Loucy (cell line): Measurements from ENCODE around the gene LLGL2.

ENCODE experiments used
- H2AFZ ChIP-seq: fragments of 200-600 bp; sonication (generic); 2 replicates; pipeline ENCODE4 v1.6.0; 2016; ENCODE audit warnings: antibody characterized with exemption, mild to moderate bottlenecking, low read length, moderate library complexity
- H3F3A ChIP-seq: fragments of 200-600 bp; 2 replicates; pipeline ENCODE4 v1.6.0; 2016; ENCODE audit warnings: antibody characterized with exemption, low read depth, mild to moderate bottlenecking
- H3K27me3 ChIP-seq: fragments of 200-600 bp; sonication (generic); 2 replicates; pipeline ENCODE4 v1.6.1; 2014; ENCODE audit warnings: low read length, mild to moderate bottlenecking; ENCODE audit not compliant: insufficient read depth, poor library complexity, severe bottlenecking
- H3K36me3 ChIP-seq: fragments of 200-600 bp; sonication (generic); 2 replicates; pipeline ENCODE4 v1.6.1; 2016; ENCODE audit warnings: low read length; ENCODE audit not compliant: insufficient read depth
- H3K4me1 ChIP-seq: fragments of 200-600 bp; sonication (generic); 2 replicates; pipeline ENCODE4 v1.5.1; 2014; ENCODE audit warnings: low read length, mild to moderate bottlenecking; ENCODE audit not compliant: insufficient read depth, poor library complexity, severe bottlenecking
- H3K4me2 ChIP-seq: fragments of 200-600 bp; sonication (generic); 2 replicates; pipeline ENCODE4 v1.6.0; 2014; ENCODE audit warnings: antibody characterized with exemption, low read length, low read depth, mild to moderate bottlenecking; ENCODE audit not compliant: poor library complexity, severe bottlenecking
- H3K4me3 ChIP-seq: fragments of 200-600 bp; sonication (generic); 2 replicates; pipeline ENCODE4 v1.5.1; 2014; ENCODE audit warnings: low read length, mild to moderate bottlenecking, mixed read lengths; ENCODE audit not compliant: poor library complexity, severe bottlenecking
- H3K79me2 ChIP-seq: fragments of 200-600 bp; sonication (generic); 2 replicates; pipeline ENCODE4 v1.6.1; 2014; ENCODE audit warnings: low read length; ENCODE audit not compliant: insufficient read depth
- H3K9ac ChIP-seq: fragments of 200-600 bp; sonication (generic); 2 replicates; pipeline ENCODE4 v1.6.0; 2014; ENCODE audit warnings: mild to moderate bottlenecking, low read depth, low read length, moderate library complexity; ENCODE audit not compliant: poor library complexity, severe bottlenecking
- H3K9me2 ChIP-seq: fragments of 200-600 bp; sonication (generic); replicated peaks from 2 replicates; pipeline ENCODE4 v1.6.1; 2016; ENCODE audit warnings: low read depth, low read length, mixed read lengths
- H3K9me3 ChIP-seq: fragments of 200-600 bp; sonication (generic); 2 replicates; pipeline ENCODE4 v1.6.1; 2014; ENCODE audit warnings: mild to moderate bottlenecking, antibody characterized with exemption, low read length, low read depth; ENCODE audit not compliant: insufficient read depth
- H4K20me1 ChIP-seq: fragments of 200-600 bp; sonication (generic); 2 replicates; pipeline ENCODE4 v1.6.0; 2014; ENCODE audit warnings: antibody characterized with exemption, low read length, mild to moderate bottlenecking; ENCODE audit not compliant: insufficient read depth, poor library complexity, severe bottlenecking
- CTCF ChIP-seq: fragments of 200-600 bp; sonication (generic); conservative IDR thresholded peaks from 2 replicates; pipeline ENCODE4 v1.5.1; 2014; ENCODE audit warnings: mild to moderate bottlenecking, antibody characterized with exemption, low read length
- EZH2phosphoT487 ChIP-seq: fragments of 200-600 bp; IDR thresholded peaks from 2 replicates; pipeline ENCODE4 v1.6.1; 2018; ENCODE audit warnings: antibody characterized with exemption, mild to moderate bottlenecking, moderate library complexity, borderline replicate concordance

LLGL2 gene

GRCh38 chr17:75549246-75550138 lies 24.0 kb downstream of the LLGL2 start:
- Histone ChIP-seq H3K27me3 (no peaks in the 10 kb centered on the region), H3K4me2 (no peak overlapping the region), H4K20me1 (no peaks in the 10 kb centered on the region), H3K36me3 (no peaks in the 10 kb centered on the region), H3K9ac (no peak overlapping the region), H3K9me3 (no peaks in the 10 kb centered on the region), H3K4me1 (no peaks in the 10 kb centered on the region), H3K79me2 (no peaks in the 10 kb centered on the region), H2AFZ (no peak overlapping the region), H3F3A (no peaks in the 10 kb centered on the region), H3K9me2 (no peaks in the 10 kb centered on the region), H3K4me3 (no peak overlapping the region)
- no peak for TF ChIP-seq CTCF
- no peak for TF ChIP-seq EZH2phosphoT487

- H3K9me3 ChIP-seq = no peaks in the 10 kb centered on the region
- no peaks in the 10 kb centered on the region for H3F3A ChIP-seq
- no peak overlapping the region for H3K4me3 ChIP-seq
- no peaks in the 10 kb centered on the region for H3K4me1 ChIP-seq
- H3K4me2 ChIP-seq = no peak overlapping the region
- H3K9me2 ChIP-seq = no peaks in the 10 kb centered on the region
- H3K36me3 ChIP-seq = no peaks in the 10 kb centered on the region
- no peak overlapping the region for H3K9ac ChIP-seq
- H4K20me1 ChIP-seq = no peaks in the 10 kb centered on the region
- no peaks in the 10 kb centered on the region for H3K27me3 ChIP-seq
- TF ChIP-seq EZH2phosphoT487 (no peak), CTCF (no peak)
- no peak overlapping the region for H2AFZ ChIP-seq
- H3K79me2 ChIP-seq = no peaks in the 10 kb centered on the region
Measured at GRCh38 chr17:75550139-75550465, 24.6 kb downstream of the LLGL2 start.

GRCh38 chr17:75551266-75551665 lies 25.8 kb downstream of the LLGL2 start:
- no peak for TF ChIP-seq EZH2phosphoT487
- no peak for TF ChIP-seq CTCF

More at GRCh38 chr17:75551266-75551665, 25.8 kb downstream of the LLGL2 start:
- Histone ChIP-seq H3K4me1 (no peaks in the 10 kb centered on the region), H4K20me1 (no peaks in the 10 kb centered on the region), H3K79me2 (no peaks in the 10 kb centered on the region), H3K9ac (no peak overlapping the region), H3K9me2 (no peaks in the 10 kb centered on the region), H3K9me3 (no peaks in the 10 kb centered on the region), H3K36me3 (no peaks in the 10 kb centered on the region), H3K27me3 (no peaks in the 10 kb centered on the region), H2AFZ (no peak overlapping the region), H3K4me2 (no peak overlapping the region), H3F3A (no peaks in the 10 kb centered on the region), H3K4me3 (no peak overlapping the region)
